AG08395 (cell line): Measurements from ENCODE around the gene TMEM126B.

ENCODE experiments used
- DNase-seq: peaks from one replicate; pipeline ENCODE4 v3.0.0; 2012; ENCODE audit warnings: mixed read lengths, low spot score

Gene TMEM126B

GRCh38 chr11:85682330-85683305 is 54.2 kb downstream of the TMEM126B start:
- peak; percentile 76 for DNase-seq

- DNase-seq, result peak; percentile 33
Observed at GRCh38 chr11:85685125-85685819, 56.9 kb downstream of the TMEM126B start.

GRCh38 chr11:85685820-85686459 is 57.5 kb downstream of the TMEM126B start, which contains the start of gene CCDC89:
CCDC89 (minus strand) TSS chr11:85686195; CDS start chr11:85686130, 65 bp downstream.
- DNase-seq, result peak; percentile 99
